HFF-Myc (cell line): Measurements from ENCODE around the gene ADSS1.

ENCODE experiments used
- DNase-seq: peaks from one replicate; pipeline ENCODE4 v3.0.0-alpha.2; 2011; ENCODE audit warnings: low read depth; ENCODE audit errors: extremely low read depth
- H3K4me3 ChIP-seq: replicated peaks from 2 replicates; pipeline ENCODE4 v1.5.1; 2011; ENCODE audit warnings: low read depth, mild to moderate bottlenecking, control low read depth, low read length
- CTCF ChIP-seq: IDR thresholded peaks from 2 replicates; pipeline ENCODE4 v1.5.1; 2012; ENCODE audit warnings: mild to moderate bottlenecking, low read depth, low read length, control low read depth; ENCODE audit errors: missing control alignments

Gene ADSS1

GRCh38 chr14:104722938-104723650 lies 935 bp upstream of the ADSS1 start:
- no peak for DNase-seq
- TF ChIP-seq CTCF = no peak
- H3K4me3 ChIP-seq = no peak overlapping the region

GRCh38 chr14:104724407-104724980 lies 465 bp downstream of the ADSS1 start:
- peak overlapping the region; percentile 24; the same call in 1 of the 2 replicates for H3K4me3 ChIP-seq
- no peak for DNase-seq
- no peak for TF ChIP-seq CTCF

- no peak for DNase-seq
- no peak overlapping the region for H3K4me3 ChIP-seq
Observed at GRCh38 chr14:104724981-104725771, 1.1 kb downstream of the ADSS1 start.

GRCh38 chr14:104725772-104726548 lies 1.9 kb downstream of the ADSS1 start:
- no peak overlapping the region for H3K4me3 ChIP-seq
- no peak for TF ChIP-seq CTCF

More at GRCh38 chr14:104724981-104725771, 1.1 kb downstream of the ADSS1 start:
- TF ChIP-seq CTCF = peak; percentile 37

GRCh38 chr14:104726600-104727451 lies 2.8 kb downstream of the ADSS1 start:
- DNase-seq = no peak
- no peak for TF ChIP-seq CTCF
- no peak overlapping the region for H3K4me3 ChIP-seq

More at GRCh38 chr14:104725772-104726548, 1.9 kb downstream of the ADSS1 start:
- no peak for DNase-seq
